CD4-positive, alpha-beta T cell treated with Interleukin-15 for 4 hours (primary cell): ENCODE results near the gene PTPRJ.
A peak's percentile ranks its signal among the peaks of the same experiment; 100 is the strongest.

Experiments used
- DNase-seq: peaks from one replicate; pipeline ENCODE4 v3.0.0-alpha.2; 2020; ENCODE audit warnings: low spot score

Gene PTPRJ

GRCh38 chr11:48040830-48041444 is 60.6 kb downstream of the PTPRJ start:
- no peak for DNase-seq

- no peak for DNase-seq
These were observed 61.7 kb downstream of the PTPRJ start for GRCh38 chr11:48041877-48042695.

- DNase-seq: no peak
These were observed 63.0 kb downstream of the PTPRJ start for GRCh38 chr11:48043111-48043990.

DNA sequence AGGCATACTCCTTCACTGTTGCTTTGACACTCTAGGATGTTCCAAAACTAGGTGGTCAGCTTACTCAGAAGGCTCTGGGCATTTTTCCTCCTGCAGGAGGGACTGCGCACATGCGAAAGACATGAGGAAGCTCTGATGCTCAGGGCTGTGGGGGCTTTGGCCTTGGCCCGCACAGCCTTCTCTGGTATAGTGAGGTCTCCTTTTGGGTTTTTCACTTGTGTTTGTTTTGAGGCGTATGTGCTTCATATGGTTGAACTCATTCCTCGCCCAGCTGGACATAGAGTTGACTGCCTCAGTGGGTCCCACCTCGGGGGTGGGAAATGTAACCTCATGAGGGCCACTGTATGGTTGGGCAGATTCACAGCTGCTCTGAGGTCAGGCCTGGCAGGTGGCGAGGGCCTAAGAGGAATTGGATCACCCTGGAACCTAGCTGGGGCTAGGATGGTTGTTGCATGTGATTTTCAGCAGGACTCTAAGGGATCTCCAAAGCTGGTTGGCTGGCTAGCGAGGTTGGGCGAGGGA is 63.7 kb downstream of the PTPRJ start:
- DNase-seq: no peak

DNA sequence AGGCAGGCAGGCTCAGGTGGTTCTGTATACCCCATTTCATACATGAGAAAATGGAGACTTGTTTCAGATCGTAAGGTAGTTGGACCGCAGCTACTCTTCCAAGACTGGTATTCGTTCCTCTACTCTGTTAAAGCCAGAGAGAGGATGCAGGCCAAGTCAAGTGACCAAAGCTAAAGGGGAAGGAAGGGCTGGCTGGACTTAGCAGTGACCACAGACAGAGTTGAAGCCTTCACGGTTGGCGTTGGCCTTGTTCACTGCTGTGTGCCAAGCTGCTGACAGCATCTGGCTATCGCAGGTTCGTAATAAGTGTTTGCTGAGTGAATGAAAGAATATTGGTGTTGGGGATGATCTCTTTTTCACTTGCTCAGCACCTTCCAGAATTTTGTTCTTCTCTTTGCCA is 64.2 kb downstream of the PTPRJ start:
- no peak for DNase-seq

GRCh38 chr11:48045536-48045935 is 65.2 kb downstream of the PTPRJ start:
- no peak for DNase-seq

GRCh38 chr11:48047616-48048015 is 67.3 kb downstream of the PTPRJ start:
- no peak for DNase-seq

- DNase-seq: no peak
These were observed 68.7 kb downstream of the PTPRJ start for GRCh38 chr11:48049036-48049435.

GRCh38 chr11:48050304-48050703 is 69.9 kb downstream of the PTPRJ start:
- no peak for DNase-seq

DNA sequence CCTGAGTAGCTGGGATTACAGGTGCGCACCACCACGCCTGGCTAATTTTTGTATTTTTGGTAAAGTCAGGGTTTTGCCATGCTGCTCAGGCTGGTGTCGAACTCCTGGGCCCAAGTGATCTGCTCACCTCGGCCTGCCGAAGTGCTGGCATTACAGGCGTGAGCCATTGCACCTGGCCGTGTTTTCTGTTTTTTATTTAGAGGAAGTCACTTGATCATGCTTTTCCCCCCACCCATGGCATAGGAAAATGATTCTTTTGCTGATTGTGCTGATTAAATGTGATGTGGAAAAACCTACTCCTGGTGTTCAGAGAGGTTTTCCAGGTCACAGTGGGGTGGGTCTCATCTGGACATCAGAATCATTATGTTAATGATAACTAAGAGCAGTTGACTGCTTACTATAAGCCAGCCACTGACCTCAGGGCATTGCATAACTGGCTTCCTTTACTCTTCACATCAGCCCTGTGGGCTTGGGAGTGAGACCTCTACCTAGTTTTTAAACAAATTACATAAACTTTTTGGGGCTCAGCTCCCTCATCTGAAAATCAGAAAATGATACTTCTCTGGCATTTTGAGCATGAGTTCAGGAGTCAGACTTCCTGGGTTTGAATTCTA is 71.0 kb downstream of the PTPRJ start:
- no peak for DNase-seq

- DNase-seq: no peak
These were observed 72.1 kb downstream of the PTPRJ start for GRCh38 chr11:48052183-48053044.

- no peak for DNase-seq
These were observed 74.6 kb downstream of the PTPRJ start for GRCh38 chr11:48054994-48055291.

DNA sequence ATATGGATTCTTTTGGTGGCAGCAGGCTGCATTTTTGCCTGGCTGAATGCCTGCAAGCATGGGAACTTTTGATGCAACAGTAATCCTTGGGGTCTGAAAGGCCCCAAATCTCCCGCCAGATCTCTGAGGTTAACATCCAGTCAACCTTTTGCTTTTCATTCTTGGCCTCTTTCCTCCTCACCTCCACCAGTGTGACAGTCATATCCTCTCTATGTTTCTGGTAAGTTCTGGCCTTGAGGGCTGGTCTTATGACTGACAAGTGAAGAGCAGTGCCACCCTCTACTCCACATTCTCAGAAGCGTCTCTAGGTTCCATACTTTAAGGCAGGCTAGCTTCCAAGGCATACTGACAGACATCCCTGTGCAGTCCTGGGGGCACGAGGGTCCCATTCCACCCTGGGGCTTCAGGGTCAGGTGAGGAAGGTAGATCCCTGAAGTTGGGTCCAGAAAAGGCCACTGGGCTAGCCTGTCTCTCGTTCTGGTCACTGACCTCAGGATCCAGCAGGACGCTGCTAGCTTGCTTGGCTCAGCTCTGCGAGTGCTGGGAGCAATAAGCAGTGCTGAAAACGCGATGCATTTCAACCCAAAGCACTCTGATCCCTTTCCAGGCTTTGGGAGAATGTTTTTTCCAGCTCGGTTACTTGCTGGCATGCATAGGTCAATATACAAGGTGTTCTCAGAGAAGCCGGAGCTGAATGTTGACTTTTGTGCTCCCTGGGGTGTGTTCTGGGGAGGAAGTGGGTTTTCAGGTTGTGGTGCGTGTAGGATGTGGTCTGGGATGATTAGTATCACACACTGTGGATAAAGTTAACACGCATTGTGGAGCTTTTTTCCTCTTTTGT is 75.2 kb downstream of the PTPRJ start:
- peak; percentile 62 for DNase-seq

DNA sequence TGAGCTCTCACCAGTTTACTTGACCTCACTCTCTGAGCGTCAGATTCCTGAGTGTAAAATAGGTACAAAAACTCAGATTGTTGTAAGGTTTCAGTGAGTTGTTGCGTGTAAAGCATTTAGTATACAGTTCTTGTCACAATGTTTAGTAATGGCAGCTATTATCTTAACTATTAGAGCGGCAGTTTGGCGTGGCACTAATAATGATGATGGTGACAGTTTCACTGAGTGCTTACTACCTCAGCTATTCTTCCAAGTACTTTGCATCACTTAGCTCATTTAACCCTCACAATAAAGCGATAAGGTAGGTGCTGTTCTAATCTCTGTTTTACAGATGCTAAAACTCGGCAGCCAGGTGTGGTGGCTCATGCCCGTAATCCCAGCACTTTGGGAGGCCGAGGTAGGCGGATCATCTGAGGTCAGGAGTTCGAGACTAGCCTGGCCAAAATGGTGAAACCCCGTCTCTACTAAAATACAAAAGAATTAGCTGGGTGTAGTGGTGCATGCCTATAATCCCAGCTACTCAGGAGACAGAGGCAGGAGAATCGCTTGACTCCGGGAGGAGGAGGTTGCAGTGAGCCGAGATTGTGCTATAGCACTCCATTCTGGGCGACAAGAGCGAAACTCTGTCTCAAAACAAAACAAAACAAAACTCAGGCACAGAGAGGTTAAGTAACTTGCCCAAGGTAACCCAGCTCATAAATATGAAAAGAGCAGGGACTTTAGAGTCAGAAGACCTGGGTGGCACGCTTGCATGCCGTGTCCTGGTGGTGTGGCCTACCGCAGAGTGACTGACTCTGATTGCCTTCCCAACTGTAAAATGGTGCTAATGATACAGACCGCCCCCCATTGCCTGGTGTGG is 76.2 kb downstream of the PTPRJ start:
- DNase-seq: no peak

GRCh38 chr11:48058064-48058463 is 77.7 kb downstream of the PTPRJ start:
- DNase-seq: no peak

DNA sequence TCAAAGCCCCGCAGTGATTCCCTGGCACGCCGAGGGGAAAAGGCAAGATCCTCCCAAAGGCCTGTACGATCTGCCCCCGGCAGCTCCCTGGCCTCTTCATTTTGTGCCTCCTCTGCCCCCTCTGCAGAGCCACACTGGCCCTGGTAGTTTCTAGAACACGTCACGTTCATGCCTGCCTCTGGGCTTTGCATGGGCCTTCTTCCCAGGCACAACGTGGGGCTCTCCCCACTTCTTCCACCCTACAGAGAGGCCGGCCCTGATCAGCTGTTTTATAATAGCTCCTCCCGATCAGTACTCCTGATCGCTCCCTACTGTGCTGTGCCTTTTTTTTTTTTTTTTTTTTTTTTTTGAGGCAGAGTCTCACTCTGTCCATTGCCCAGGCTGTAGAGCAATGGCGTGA is 78.4 kb downstream of the PTPRJ start:
- DNase-seq: no peak

DNA sequence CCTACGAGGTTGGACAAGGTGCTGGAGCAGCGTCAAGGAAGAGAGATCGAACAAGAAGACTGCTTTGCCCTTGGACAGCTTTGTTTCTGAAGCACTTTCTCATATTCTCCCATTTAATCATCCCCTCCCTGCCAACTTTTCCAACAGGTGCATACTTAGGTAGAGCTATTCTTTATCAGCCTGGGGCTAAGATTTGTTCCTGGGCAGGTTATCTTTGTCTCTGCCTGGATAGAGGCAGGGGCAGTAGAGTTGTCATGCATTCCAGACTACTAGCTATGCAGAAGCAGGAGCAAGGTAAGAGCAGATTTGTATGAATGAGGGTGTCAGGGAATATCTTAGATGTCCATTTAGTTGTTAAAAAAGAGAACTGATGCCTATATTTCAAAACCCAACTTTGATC is 82.3 kb downstream of the PTPRJ start:
- no peak for DNase-seq

DNA sequence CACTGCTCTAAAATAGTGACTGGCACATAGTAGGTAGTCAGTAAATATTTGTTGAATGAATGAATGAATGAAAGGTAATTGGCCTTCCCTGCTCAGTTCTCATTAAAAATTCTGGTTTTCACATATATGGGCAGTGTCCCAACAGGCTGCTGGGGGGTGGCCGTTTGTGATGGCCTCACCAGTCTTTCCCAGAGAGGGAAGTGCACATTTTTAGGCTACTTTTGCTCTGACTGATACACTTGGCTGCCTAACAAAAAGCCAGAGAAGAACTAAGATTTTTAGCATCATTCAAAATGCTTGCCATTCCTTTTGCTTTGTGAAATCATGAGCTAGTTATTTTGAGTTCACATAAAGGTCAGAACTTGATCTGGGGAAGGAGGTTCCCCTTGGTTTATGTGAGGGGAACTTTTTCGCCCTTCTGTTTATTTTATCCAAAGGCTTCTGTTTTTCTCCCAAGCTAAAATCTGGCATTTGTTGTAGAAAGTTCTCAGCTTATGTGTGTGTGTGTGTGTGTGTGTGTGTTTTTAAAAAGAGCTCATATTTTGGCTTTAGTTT is 83.1 kb downstream of the PTPRJ start:
- DNase-seq: no peak

GRCh38 chr11:48064306-48064705 is 83.9 kb downstream of the PTPRJ start:
- DNase-seq: no peak
